ENCODE data around the gene CEP250. TPM values are rescaled to one million over a fixed set of nuclear protein-coding genes. Genes with fewer than 3 reads are reported as not detected.

CEP250 gene
- total and polyA plus RNA-seq, 2 of the 4 experiments (the other 2 are of a cell fraction) = 22.7 to 35.1 TPM

DNA sequence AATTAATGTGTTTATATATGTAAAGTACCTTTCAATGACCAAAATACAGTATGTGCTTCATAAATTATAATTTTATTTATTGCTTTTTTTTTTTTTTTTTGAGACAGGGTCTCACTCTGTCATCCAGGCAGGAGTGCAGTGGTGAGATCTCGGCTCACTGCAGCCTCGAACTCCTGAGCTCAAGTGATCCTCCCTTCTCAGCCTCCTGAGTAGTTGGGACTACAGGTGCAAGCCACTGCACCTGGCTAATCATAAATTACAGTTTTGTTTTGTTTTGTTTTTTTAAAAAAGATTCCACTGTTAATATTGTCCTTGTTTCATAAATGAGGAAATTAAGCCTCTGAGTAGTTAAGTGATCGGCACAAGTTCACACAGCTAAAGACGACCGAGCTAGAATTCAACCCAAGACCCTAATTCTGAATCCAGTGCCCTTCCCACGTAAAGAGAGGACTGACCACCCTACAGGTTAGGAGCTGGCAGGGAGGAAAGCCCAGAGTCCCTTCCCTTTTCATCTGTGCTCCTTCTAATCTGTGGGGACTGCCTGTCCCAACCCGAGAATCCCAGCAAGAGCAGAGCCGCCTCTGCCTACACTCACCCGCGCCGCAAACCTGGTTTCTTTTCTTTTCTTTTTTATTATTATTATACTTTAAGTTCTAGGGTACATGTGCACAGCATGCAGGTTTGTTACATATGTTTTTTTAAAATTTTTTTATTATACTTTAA, 8.9 kb upstream of the CEP250 start:
- no peak overlapping the region for H3K4me3 ChIP-seq (ENCODE audit: insufficient read depth, low read depth, low read length)
- H2BK120ac ChIP-seq (ENCODE audit: low read depth, low read length) = peak overlapping the region; percentile 74; the same call in 1 of the 2 replicates
- TF ChIP-seq RAD21 (IDR thresholded peaks at IDR 0.05; ENCODE audit: low read length) (no peak), NFE2L2 (IDR thresholded peaks at IDR 0.05; ENCODE audit: low read depth, low read length) (no peak), ELK1 (IDR thresholded peaks at IDR 0.05; ENCODE audit: borderline replicate concordance, low read depth, low read length) (no peak), FOS (IDR thresholded peaks at IDR 0.05; ENCODE audit: low read depth, low read length) (no peak), RCOR1 (IDR thresholded peaks at IDR 0.05; ENCODE audit: insufficient replicate concordance, low read length) (no peak), MAZ (IDR thresholded peaks at IDR 0.05; ENCODE audit: borderline replicate concordance, low read depth, low read length) (no peak), CHD1 (IDR thresholded peaks at IDR 0.05; ENCODE audit: low read depth, low read length) (no peak), CEBPB (IDR thresholded peaks at IDR 0.05; ENCODE audit: low read depth, low read length) (no peak), SMC3 (IDR thresholded peaks at IDR 0.05; ENCODE audit: low read depth, low read length) (no peak)
- TF ChIP-seq, protein P1, sequence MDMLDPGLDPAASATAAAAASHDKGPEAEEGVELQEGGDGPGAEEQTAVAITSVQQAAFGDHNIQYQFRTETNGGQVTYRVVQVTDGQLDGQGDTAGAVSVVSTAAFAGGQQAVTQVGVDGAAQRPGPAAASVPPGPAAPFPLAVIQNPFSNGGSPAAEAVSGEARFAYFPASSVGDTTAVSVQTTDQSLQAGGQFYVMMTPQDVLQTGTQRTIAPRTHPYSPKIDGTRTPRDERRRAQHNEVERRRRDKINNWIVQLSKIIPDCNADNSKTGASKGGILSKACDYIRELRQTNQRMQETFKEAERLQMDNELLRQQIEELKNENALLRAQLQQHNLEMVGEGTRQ (IDR thresholded peaks at IDR 0.05; ENCODE audit: low read depth, low read length) = no peak
- no peak overlapping the region for H2BK5ac ChIP-seq (ENCODE audit: low read depth, low read length, poor library complexity, severe bottlenecking)
- peak overlapping the region; percentile 74; the same call in 1 of the 2 replicates for H2BK20ac ChIP-seq (ENCODE audit: low read depth, low read length)
- no peak overlapping the region for H3K9ac ChIP-seq (ENCODE audit: low read depth, low read length)
- H3K4me1 ChIP-seq (ENCODE audit: control insufficient read depth, insufficient read depth, low read length) = peaks cover 2% of the 10 kb centered on the region
- H3K36me3 ChIP-seq (ENCODE audit: control insufficient read depth, insufficient read depth, low read length) = no peaks in the 10 kb centered on the region
- no peak overlapping the region for H3K4me2 ChIP-seq (ENCODE audit: low read depth, low read length)
- H2AK5ac ChIP-seq (ENCODE audit: low read depth, low read length) = peak overlapping the region; percentile 36
- H4K91ac ChIP-seq (ENCODE audit: insufficient read depth, low read depth, low read length) = peak overlapping the region; percentile 70
- peaks cover 11% of the 10 kb centered on the region; the same call in 1 of the 2 replicates for H3K9me1 ChIP-seq (ENCODE audit: insufficient read depth, low read length)
- H2AFZ ChIP-seq (replicated peaks; ENCODE audit: low read length, poor library complexity) = peak overlapping the region; percentile 83
- no peak overlapping the region for H3K56ac ChIP-seq (ENCODE audit: extremely low read depth, insufficient read depth, low read length)
- no peak overlapping the region for H3K27ac ChIP-seq (ENCODE audit: insufficient read depth, low read length)
- intact Hi-C loops (cut with micrococcal nuclease) (loop anchor here (1.0 to 2.0 kb wide), 2 partner anchors 142 to 302 kb away; no protein-coding TSS in a partner anchor), in situ Hi-C loops (cut with MboI; ENCODE audit: low sequenced_read_pairs) (loop anchor here (25.0 kb wide), 2 partner anchors 309 to 609 kb away; partner anchors contain the start of genes EDEM2 and NCOA6), dilution Hi-C loops (cut with HindIII; ENCODE audit: low sequenced_read_pairs, unreplicated experiment) (no loop called here)
- BruUV-seq (replicated peaks) = no TSS peak
- H3K4ac ChIP-seq (ENCODE audit: low read depth, low read length) = peak overlapping the region; percentile 72
- no peak overlapping the region for H2AK9ac ChIP-seq (replicated peaks; ENCODE audit: low read depth, low read length, poor library complexity)
- peak; percentile 10 for ATAC-seq (ENCODE audit: low read depth)
- peak overlapping the region; percentile 19; the same call in 1 of the 2 replicates for H3K14ac ChIP-seq (replicated peaks; ENCODE audit: low read depth, low read length)
- no CpG with 5 or more reads among the region's 11 CpGs for WGBS, 2 experiments (ENCODE audit: extremely low coverage in 2 of 2, insufficient read length in 1 of 2)
- no peaks in the 10 kb centered on the region for H3K9me3 ChIP-seq (ENCODE audit: control insufficient read depth, insufficient read depth, low read length)
- H3K23ac ChIP-seq (ENCODE audit: low read depth, low read length) = peak overlapping the region; percentile 52; the same call in 1 of the 2 replicates
- no peaks in the 10 kb centered on the region for H4K20me1 ChIP-seq (ENCODE audit: insufficient read depth, low read length)
- peak overlapping the region; percentile 53; the same call in 1 of the 2 replicates for H4K5ac ChIP-seq (ENCODE audit: low read depth, low read length)
- H3K27me3 ChIP-seq (ENCODE audit: control insufficient read depth, insufficient read depth, low read length) = no peaks in the 10 kb centered on the region
- CTCF ChIA-PET = interaction anchor here (0.6 to 1.8 kb wide), 4 partner anchors 115 to 670 kb away, joined by 3 to 9 read pairs (median 3); no protein-coding TSS in a partner anchor
- H3K79me1 ChIP-seq (ENCODE audit: low read depth in 1 of 2, low read length in 2 of 2) = no peaks in the 10 kb centered on the region
- peak overlapping the region in 1 of 2 experiments; percentile 82; a peak in 2 of 4 replicates for H4K8ac ChIP-seq (ENCODE audit: low read depth in 2 of 2, low read length in 2 of 2)
- no peak overlapping the region for H2BK15ac ChIP-seq (ENCODE audit: low read depth, low read length)
- POLR2A ChIA-PET (ENCODE audit: unreplicated experiment) = no interaction called here
- DNase-seq = no peak
- no peak overlapping the region for H3K18ac ChIP-seq (ENCODE audit: low read depth, low read length)
